Smooth muscle cell of the brain vasculature (primary cell): ENCODE results near the gene BCKDHA.
"Not testable (repeated sequence)": the region's sequence is repeated elsewhere in the genome, so short reads cannot be mapped to it uniquely, and the experiment has no call there.

Source experiments
- DNase-seq: peaks from one replicate; pipeline ENCODE4 v3.0.0-alpha.2; 2012; ENCODE audit warnings: low read depth, low spot score

Gene BCKDHA

GRCh38 chr19:41443813-41444455 is 46.3 kb downstream of the BCKDHA start:
- DNase-seq = no peak

DNA sequence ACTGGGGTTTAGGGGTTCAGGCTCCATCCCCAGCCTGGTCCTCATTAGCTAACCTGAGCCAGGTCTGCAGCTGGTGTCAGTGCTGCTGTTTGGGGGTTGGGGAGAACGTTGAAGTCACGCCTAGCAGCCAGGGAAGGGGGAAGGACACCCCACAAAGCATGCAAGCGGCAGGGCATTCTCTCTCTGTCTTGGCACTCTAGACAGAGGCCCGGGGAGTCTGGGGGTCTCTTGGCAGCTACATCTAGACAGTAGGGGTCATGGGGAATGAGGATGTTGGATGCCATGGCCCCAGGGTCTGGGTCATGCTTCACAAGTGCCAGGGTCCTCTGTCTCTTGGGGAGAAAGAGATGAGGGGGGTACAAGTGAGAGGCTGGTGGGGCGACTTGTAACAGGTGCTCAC is 48.0 kb downstream of the BCKDHA start:
- no peak for DNase-seq

- DNase-seq = no peak
These were observed 50.2 kb downstream of the BCKDHA start for GRCh38 chr19:41447732-41448332.

GRCh38 chr19:41449079-41449864 is 51.7 kb downstream of the BCKDHA start:
- no peak for DNase-seq

DNA sequence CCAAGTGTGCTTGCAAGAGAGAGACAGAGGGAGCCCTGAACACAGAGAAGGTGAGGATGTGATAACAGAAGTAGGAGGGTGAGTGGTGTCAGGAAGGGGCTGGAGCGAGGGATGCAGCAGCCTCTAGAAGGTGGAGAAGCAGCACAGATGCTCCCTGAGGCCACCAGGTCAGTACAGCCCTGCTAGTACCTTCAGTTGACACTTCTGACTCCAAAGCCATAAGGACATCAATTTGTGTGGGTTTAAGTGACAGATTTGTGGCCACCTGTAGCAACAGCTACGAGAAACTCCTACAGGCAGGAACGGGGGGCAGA is 52.2 kb downstream of the BCKDHA start:
- DNase-seq = no peak

DNA sequence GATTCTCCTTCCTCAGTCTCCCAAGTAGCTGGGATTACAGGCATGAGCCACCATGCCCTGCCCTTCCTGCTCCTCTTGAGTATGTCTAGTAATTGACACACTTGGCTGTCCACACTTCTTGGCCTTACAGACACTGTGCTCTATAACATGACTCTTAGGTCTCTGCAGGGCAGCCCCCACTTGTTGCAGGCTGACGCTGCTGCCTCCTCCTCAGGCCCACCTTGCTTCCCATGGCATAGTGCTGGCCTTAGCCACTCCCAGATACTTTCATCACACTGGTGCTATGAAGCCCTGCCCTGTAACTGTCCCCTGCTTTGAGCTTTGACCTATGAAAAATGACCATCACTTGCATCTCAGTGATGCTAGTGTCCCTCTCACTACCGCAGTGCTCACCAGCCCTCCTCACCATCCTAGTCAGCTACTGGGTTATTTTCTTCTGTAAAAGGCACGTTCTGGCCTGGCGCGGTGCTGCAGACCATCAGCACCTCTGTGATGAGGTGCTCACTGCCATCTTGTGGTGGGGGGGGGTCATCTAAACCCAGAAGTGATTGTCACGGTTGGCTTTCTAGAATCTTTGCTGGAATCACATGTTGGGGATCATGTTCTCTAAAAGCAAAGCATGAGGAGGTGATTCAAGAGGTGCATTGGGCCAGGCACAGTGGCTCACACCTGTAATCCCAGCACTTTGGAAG is 55.1 kb downstream of the BCKDHA start:
- no peak for DNase-seq

DNA sequence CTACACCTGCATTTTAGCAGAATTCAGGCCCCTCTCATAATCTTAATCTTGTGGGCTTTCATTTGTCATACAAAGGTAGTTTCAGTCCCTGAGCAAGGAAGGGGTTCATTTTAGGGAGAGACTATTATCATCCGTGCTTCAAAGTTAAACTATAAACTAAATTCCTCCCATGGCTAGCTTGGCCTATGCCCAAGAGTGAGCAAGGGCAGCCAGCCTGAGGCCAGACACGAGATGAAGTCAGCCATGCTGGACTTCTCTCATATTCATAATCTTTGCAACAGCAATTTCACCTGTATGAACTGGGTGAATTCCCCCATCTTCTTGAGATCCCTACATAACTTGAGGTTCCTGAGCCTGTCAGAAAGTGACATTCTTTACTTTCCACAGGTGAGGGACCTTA is 58.3 kb downstream of the BCKDHA start:
- DNase-seq = no peak

GRCh38 chr19:41456342-41456918 is 58.8 kb downstream of the BCKDHA start:
- DNase-seq = no peak

DNA sequence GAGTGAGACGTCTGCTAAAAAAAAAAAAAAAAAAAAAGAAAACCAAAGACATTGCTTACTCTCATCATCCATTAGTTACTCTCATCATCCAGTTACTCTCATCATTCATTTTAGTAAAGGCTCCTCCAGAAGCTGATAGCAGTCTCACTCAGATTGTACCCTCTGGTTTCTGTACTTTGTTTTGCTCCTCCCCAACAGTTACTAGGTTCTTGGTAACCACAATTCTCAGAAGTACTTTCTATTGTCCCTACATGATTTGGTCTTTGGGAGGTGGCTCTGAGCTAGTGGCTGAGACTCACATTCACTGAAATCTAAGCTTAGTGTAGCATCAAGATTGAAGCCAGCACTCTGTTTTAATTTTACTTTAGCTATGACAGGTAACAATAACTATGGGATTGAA is 59.6 kb downstream of the BCKDHA start:
- DNase-seq = no peak

- no peak for DNase-seq
These were observed 64.9 kb downstream of the BCKDHA start for GRCh38 chr19:41462497-41462896.

DNA sequence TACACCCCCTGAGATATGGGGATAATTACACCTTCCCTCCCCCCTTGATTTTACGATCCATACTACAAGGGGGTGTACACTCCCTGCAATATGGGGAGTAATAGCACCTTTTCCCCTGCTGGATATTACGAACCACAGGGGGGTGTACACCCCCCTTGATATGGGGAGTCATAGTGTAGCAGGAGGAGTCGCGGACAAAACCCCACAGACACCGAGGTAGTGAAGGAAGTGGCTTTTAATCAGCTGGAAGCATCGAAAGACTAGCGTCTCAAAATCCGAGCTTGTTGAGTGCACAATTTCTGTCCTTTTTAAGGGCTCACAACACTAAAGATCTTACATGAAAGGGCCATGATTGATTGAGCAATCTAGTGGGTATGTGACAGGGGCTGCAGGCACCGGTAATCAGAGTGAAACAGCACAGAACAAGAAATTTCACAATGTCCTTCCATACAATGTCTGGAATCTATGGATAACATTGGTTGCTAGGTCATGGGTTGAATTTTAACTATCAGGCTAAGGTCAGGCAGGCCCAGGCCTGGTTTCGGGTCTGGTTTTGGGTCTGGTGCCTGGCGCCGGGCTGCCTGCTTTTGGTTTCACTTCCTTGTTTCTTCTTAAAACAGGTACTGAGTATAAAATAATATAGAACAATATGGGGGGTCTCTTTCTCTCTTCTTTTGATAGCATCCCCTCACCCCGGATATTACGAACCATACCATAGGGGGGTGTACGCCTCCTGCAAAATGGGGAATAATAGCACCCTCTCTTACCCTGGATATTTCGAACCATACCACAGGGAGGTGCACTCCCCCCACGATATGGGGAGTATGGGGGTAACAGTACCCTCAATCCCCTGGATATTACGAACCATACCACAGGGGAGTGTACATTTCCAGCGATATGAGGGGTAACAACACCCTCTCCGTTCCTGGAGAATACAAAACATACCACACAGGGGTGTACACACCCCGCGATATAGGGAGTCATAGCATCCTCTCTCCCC is 65.9 kb downstream of the BCKDHA start:
- DNase-seq = not testable (repeated sequence)
